Kidney glomerular epithelial cell (primary cell): ENCODE data around the gene SPOCK1.
A peak's percentile ranks its signal among the peaks of the same experiment; 100 is the strongest.
"Not testable (repeated sequence)": the region's sequence is repeated elsewhere in the genome, so short reads cannot be mapped to it uniquely, and the experiment has no call there.

ENCODE experiments used
- DNase-seq: peaks from one replicate; lab custom pipeline; 2025; lab: John Stamatoyannopoulos, UW

Gene SPOCK1

GRCh38 chr5:137395011-137395755 lies 103.9 kb downstream of the SPOCK1 start:
- peak; percentile 87 for DNase-seq

- no peak for DNase-seq
Measured at GRCh38 chr5:137394380-137394779, 104.7 kb downstream of the SPOCK1 start.

DNA sequence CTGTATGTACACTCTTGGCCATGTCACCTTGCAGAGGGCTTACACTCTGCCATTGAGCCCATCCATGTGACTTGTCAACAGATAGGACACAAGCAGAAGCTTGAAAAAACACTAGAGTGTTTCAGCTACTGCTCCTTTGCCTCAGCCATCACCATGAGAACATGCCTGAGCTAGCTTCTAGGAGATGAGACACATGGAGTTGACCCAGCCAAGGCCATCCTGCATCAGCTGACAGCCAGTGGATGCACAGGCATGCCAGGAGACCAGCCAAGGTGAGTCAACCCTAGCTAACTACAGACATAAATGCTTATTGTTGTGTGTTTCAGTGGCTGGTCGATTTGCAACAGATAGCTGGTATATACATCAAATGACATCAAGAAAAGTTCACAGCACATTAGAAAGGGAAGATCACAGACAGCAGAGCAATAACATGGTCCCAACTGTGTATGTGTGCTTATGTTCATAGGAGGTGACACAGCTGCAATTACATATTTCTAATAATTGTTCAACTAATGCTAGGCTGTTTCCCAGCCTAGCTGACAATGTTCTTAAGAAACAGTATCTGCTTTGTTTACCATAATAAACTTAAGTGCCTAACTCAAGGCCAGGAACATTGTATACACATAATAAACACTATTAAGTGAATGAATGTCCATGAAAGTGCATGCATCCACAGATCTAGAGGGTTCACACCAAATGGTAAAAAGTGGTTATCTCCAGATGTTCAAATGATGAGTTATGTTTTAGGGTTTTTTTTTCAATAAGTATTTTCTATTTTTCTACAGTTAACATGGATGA lies 105.7 kb downstream of the SPOCK1 start:
- no peak for DNase-seq

DNA sequence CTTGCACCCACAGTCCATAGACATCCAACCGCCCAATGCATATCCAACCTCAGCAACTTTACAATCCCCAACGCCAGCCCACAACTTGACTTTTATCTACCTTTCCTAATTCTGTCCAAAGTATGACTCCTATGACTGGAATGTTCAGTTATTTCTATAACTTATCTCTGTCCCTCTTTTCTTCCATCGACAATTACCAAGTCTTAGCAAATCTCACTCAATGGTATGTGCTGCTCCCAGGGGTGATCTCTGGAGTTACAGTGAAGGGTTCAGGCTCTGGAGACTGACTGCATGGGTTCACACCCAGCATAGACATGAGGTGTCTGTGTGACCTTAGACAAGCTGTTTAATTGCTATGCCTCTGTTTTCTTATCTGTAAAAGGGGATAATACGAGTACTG lies 106.9 kb downstream of the SPOCK1 start:
- no peak for DNase-seq

- not testable (repeated sequence) for DNase-seq
Measured at GRCh38 chr5:137391044-137391443, 108.1 kb downstream of the SPOCK1 start.

GRCh38 chr5:137389042-137389441 lies 110.1 kb downstream of the SPOCK1 start:
- DNase-seq, result no peak

DNA sequence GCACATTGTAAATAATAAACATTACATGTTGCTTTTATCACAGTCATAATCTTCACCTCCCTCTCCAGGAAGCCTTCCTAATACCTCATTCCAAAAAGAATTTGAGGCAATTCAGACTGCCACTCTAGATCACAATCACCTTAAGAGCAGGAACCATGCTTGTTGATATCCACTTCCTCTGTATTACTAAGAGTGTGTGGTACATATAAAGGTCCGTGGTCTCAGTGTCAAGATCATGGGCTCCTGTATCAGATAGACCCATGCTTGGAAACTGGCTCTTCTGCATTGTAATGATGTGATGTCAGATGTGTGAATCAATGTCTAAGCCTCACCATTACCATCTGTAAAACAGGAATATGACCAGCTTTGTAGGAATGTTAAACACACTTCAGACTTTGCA lies 114.1 kb downstream of the SPOCK1 start:
- no peak for DNase-seq

- DNase-seq, result no peak
Measured at GRCh38 chr5:137383909-137384308, 115.2 kb downstream of the SPOCK1 start.

- DNase-seq, result no peak
Measured at GRCh38 chr5:137381555-137381954, 117.6 kb downstream of the SPOCK1 start.

DNA sequence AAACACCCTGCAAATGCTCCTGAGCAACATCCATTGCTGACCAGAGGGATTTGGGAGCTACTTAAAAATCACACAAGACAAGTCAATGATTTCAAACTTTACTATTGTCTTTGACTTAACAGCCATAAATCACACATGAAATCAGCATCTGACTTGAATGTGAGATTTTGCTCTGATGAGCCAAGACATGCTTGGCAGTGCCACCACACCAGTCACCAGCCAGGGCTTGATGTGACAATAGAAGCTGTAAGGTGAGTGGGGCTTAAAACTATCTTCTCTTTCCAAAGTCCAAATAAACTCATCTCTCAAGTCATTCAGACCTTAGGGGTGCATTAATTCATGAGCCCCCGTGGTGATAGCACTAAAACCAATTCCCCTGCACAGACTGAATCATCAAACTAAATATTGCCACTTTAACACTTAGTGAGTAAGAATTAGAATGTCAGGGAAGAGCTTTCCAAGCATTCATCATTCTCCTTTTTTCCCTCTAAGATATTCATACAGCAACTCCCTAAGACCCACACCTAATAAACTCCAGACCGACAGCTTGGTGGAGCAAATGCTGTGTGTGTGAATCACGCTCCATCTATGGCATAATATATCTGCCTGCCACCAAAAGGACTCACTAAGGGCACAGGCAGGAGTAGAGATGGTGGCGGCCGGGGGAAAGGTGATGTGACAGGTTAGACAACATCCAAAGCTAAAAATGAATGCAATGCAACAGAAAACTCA lies 119.4 kb downstream of the SPOCK1 start:
- no peak for DNase-seq

DNA sequence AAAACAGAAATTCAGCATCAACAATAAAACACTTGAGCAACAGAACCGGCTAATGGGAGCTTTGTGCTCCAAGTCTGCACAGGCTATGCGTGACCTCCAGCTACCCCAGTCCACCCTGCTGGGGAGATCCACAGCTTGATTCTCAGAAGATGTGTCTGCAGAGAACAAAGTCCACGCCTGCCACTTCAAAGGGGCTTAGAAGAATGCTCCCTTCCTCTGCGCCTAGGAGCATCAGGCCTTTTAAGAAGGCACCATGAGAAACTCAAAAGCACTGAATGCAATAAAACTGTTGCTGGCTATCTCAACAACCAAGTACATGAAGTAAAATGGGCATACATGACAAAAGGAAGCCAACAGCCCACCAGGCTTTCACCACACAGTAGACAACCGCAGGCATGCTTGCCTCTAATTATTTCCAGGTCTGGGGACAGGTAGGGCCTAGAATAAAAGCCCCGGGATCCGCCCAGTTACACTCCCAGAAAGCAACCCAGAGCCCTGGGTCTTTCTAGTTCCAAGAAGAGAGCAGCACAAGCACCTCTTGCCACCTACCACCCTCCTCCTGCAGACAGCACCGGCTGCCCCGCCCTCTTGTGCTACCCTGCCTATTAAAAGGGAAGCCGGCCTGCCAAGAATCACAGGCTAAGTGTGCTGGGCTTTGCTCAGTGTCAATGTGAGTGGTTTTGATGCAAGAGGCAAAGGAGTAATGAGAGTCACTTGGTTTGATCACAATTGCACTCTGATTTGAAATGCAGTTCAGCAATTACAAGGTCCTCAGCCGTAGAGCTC lies 123.2 kb downstream of the SPOCK1 start:
- no peak for DNase-seq

DNA sequence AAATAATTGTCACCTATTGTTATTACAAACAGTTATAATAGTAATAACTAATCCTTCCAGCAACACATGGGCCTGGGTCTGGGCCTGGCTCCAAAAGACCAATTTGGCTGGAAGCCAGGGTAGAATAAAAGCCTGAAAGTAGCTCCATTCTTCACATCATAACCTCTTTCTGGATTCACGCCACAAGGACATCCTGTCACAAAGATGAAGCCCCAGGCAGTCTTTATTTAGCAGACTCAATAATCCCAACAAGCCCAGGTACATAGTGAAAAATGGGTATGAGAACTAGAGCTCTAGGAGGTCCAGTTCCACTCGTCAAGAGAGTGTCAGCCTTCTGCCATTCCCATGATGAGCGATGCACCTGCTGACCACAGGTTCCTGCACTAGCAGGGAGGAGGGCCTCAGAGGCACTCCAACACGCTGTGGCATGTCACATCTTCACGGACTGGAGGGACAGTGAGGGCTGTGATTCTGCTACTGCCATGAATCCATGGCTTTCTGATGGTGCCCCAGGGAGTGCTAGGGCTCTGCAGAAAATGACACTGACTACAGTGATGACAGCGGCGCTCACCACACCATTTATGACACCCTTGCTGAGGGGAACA lies 124.9 kb downstream of the SPOCK1 start:
- no peak for DNase-seq

GRCh38 chr5:137372773-137373160 lies 126.4 kb downstream of the SPOCK1 start:
- no peak for DNase-seq

DNA sequence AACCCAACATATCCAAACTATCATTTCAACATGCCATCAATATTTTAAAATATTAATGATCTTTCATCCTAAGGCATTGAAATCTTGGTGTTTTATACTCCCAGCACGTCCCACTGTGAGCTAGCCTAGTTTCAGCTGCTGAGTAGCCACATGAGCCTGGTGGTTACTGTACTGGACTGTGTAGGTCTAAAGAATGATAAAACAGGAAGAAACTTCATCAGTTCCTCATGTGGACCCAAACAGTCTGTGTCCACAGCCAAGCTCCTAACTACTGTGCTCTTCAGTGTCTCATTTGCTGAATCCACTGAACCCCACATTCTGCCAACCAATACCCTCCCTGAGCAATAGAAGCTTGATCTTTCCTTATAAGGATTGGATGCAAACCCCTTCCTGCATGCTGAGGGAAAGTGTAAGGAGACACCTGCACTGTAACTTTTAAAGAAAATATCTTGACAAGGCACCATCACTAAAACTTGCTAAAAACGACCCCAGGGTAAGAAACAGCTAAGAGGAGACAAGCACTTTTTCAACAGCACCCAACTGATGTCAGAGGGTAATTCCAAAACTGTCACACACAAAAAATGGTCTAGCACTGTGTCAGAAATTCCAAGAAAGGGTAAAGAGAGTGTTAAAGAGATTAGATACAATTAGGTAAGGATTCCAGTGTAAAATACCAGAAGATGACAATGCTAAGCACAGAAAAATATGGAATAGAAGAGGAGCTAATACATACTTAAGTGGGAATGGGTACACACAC lies 126.9 kb downstream of the SPOCK1 start:
- no peak for DNase-seq

GRCh38 chr5:137370096-137371071 lies 128.7 kb downstream of the SPOCK1 start:
- DNase-seq, result no peak

GRCh38 chr5:137368651-137369050 lies 130.5 kb downstream of the SPOCK1 start:
- DNase-seq, result no peak

- no peak for DNase-seq
Measured at GRCh38 chr5:137367951-137368350, 131.2 kb downstream of the SPOCK1 start.

- no peak for DNase-seq
Measured at GRCh38 chr5:137366526-137366925, 132.6 kb downstream of the SPOCK1 start.

DNA sequence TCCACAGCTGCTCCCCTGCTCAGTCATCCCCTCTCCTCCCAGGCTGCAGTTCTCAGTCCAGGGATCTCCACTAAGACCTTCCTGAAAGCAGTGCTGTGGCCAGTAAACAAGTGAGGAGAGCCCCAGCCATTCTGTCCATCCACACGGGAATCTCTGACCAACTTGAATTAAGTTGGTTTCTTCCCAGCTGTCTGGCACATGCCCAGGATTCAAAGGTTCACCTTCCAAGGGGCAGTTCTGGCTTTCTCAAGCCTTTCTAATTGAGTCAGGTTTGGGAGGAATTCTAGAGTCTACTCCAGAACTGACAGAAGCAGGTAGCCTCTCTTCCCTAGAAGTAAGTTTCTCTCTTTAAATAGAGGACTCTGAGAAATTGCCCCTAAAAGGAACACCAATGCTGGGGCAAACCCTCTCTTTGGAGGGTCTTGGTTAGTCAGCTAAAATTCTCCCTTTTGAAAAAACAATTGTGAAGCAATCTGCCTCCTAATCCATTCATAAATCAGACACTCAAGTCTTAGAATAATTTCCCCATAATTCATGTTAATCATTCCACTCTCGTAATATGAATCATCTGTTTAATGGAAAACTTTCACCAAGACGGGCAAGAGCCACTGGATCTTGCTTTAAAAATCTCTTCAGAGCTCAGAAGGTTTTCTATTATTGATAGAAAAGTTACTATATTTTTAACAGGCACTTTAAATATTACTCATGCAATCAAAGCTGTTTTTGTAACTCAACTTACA lies 133.8 kb downstream of the SPOCK1 start:
- DNase-seq, result no peak
